ENCODE results near the gene G3BP1. TPM values are rescaled to one million over a fixed set of nuclear protein-coding genes. Genes with fewer than 3 reads are reported as not detected.
"Not testable (repeated sequence)": the region's sequence is repeated elsewhere in the genome, so short reads cannot be mapped to it uniquely, and the experiment has no call there.

Gene G3BP1
- total RNA-seq, 4 donors from 2014 or later, result 99.8 to 119 (median 109) TPM

DNA sequence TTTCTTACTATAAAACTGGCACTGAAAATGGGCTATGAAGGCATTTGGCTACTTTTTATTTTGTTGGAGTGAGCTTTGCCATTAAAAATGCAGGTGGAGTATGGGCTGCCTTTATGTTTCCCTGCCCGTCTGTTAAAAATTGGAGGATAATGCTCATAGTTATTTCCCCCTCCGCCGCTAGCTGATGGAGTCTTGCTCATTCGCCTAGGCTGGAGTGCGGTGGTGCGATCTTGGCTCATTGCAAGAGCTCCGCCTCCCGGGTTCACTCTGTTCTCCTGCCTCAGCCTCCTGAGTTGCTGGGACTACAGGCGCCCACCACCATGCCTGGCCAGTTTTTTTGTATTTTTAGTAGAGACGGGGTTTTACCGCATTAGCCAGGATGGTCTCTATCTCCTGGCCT, 8.6 kb downstream of the G3BP1 start:
- no peaks in the 10 kb centered on the region for H3K9me3 ChIP-seq
- peaks cover 0 to 22% (median 0%) of the 10 kb centered on the region in 3 donors for H3K36me3 ChIP-seq
- H3K27ac ChIP-seq, result no peak overlapping the region
- H3K4me3 ChIP-seq, result no peak overlapping the region
- peaks cover 4 to 100% (median 35%) of the 10 kb centered on the region in 3 donors for H3K4me1 ChIP-seq
- intact Hi-C loops (cut with DNase I), result no loop called here
- 86 to 94% methylated on average over 11 of the region's 11 CpGs for WGBS, 2 donors
- DNase-seq, result no peak
- TF ChIP-seq POLR2A (IDR thresholded peaks at IDR 0.05), result no peak
- TF ChIP-seq, protein P1, sequence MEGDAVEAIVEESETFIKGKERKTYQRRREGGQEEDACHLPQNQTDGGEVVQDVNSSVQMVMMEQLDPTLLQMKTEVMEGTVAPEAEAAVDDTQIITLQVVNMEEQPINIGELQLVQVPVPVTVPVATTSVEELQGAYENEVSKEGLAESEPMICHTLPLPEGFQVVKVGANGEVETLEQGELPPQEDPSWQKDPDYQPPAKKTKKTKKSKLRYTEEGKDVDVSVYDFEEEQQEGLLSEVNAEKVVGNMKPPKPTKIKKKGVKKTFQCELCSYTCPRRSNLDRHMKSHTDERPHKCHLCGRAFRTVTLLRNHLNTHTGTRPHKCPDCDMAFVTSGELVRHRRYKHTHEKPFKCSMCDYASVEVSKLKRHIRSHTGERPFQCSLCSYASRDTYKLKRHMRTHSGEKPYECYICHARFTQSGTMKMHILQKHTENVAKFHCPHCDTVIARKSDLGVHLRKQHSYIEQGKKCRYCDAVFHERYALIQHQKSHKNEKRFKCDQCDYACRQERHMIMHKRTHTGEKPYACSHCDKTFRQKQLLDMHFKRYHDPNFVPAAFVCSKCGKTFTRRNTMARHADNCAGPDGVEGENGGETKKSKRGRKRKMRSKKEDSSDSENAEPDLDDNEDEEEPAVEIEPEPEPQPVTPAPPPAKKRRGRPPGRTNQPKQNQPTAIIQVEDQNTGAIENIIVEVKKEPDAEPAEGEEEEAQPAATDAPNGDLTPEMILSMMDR (IDR thresholded peaks at IDR 0.05), result no peak
- no peaks in the 10 kb centered on the region for H3K27me3 ChIP-seq

- no peak for TF ChIP-seq POLR2A (IDR thresholded peaks at IDR 0.05)
- TF ChIP-seq, protein P1 (IDR thresholded peaks at IDR 0.05), result no peak
- no peak overlapping the region for H3K27ac ChIP-seq
- peaks cover 0 to 22% (median 0%) of the 10 kb centered on the region in 3 donors for H3K36me3 ChIP-seq
- no peak overlapping the region for H3K4me3 ChIP-seq
- 8 to 29% methylated on average over 1 of the region's 1 CpG for WGBS, 2 donors
- H3K27me3 ChIP-seq, result no peaks in the 10 kb centered on the region
- peaks cover 4 to 98% (median 29%) of the 10 kb centered on the region in 3 donors for H3K4me1 ChIP-seq
- DNase-seq, result no peak
- H3K9me3 ChIP-seq, result no peaks in the 10 kb centered on the region
- intact Hi-C loops (cut with DNase I), result no loop called here
Observed at GRCh38 chr5:151781201-151781600, 9.4 kb downstream of the G3BP1 start.

GRCh38 chr5:151783664-151784063, 11.9 kb downstream of the G3BP1 start:
- 96% methylated on average over 13 to 16 of the region's 16 CpGs for WGBS, 2 donors
- H3K4me3 ChIP-seq; intact Hi-C loops (cut with DNase I); H3K27me3 ChIP-seq; H3K9me3 ChIP-seq; DNase-seq; H3K27ac ChIP-seq: not testable (repeated sequence)
- peaks cover 3 to 77% (median 21%) of the 10 kb centered on the region in 3 donors for H3K4me1 ChIP-seq
- peaks cover 0 to 32% (median 1%) of the 10 kb centered on the region in 3 donors for H3K36me3 ChIP-seq

- TF ChIP-seq, protein P1 (IDR thresholded peaks at IDR 0.05), result no peak
- TF ChIP-seq POLR2A (IDR thresholded peaks at IDR 0.05), result no peak
- no peak for DNase-seq
- no peaks in the 10 kb centered on the region for H3K9me3 ChIP-seq
- H3K4me3 ChIP-seq, result no peak overlapping the region
- H3K36me3 ChIP-seq, result peaks cover 0 to 32% (median 5%) of the 10 kb centered on the region in 3 donors
- peaks cover 0 to 72% (median 17%) of the 10 kb centered on the region in 3 donors for H3K4me1 ChIP-seq
- H3K27me3 ChIP-seq, result no peaks in the 10 kb centered on the region
- WGBS, 2 donors, result 71 to 74% methylated on average over 3 of the region's 3 CpGs
- intact Hi-C loops (cut with DNase I), result no loop called here
- H3K27ac ChIP-seq, result no peak overlapping the region
Observed at GRCh38 chr5:151784141-151784540, 12.4 kb downstream of the G3BP1 start.

GRCh38 chr5:151786468-151786867, 14.7 kb downstream of the G3BP1 start:
- H3K9me3 ChIP-seq, result no peaks in the 10 kb centered on the region
- peaks cover 0 to 49% (median 12%) of the 10 kb centered on the region in 3 donors for H3K4me1 ChIP-seq
- WGBS, 2 donors, result 71 to 79% methylated on average over 4 of the region's 4 CpGs
- intact Hi-C loops (cut with DNase I), result no loop called here
- TF ChIP-seq POLR2A (IDR thresholded peaks at IDR 0.05), result no peak
- TF ChIP-seq, protein P1 (IDR thresholded peaks at IDR 0.05), result no peak
- no peak overlapping the region for H3K4me3 ChIP-seq
- DNase-seq, result no peak
- H3K27ac ChIP-seq, result no peak overlapping the region
- no peaks in the 10 kb centered on the region for H3K27me3 ChIP-seq
- peaks cover 0 to 53% (median 24%) of the 10 kb centered on the region in 3 donors for H3K36me3 ChIP-seq

GRCh38 chr5:151787817-151788216, 16.1 kb downstream of the G3BP1 start:
- DNase-seq, result no peak
- 76 to 90% methylated on average over 3 to 6 of the region's 6 CpGs for WGBS, 2 donors
- Histone ChIP-seq H3K27ac (no peak overlapping the region), H3K27me3 (no peaks in the 10 kb centered on the region), H3K4me1 (peaks cover 0 to 35% (median 6%) of the 10 kb centered on the region in 3 donors), H3K36me3 (peaks cover 0 to 67% (median 35%) of the 10 kb centered on the region in 3 donors), H3K9me3 (no peaks in the 10 kb centered on the region), H3K4me3 (no peak overlapping the region)
- intact Hi-C loops (cut with DNase I), result no loop called here
- TF ChIP-seq, protein P1 (IDR thresholded peaks at IDR 0.05), result no peak
- TF ChIP-seq POLR2A (IDR thresholded peaks at IDR 0.05), result no peak

All from esophagus squamous epithelium (tissue), 5 donors.